ENCODE results near the gene AHNAK. TPM values are rescaled to one million over a fixed set of nuclear protein-coding genes. Genes with fewer than 3 reads are reported as not detected.

AHNAK gene
- total and polyA plus RNA-seq, 4 donors: 22.6 to 110 (median 38.1) TPM

GRCh38 chr11:62547691-62548281, 1.2 kb upstream of the AHNAK start:
- Histone ChIP-seq H3K9ac (ENCODE audit: low read depth in 1 of 2, low read length in 2 of 2) (peak overlapping the region; percentile 10 to 89), H3K36me3 (ENCODE audit: control insufficient read depth in 4 of 4, insufficient read depth in 3 of 4, low read depth in 1 of 4, low read length in 3 of 4) (no peaks in the 10 kb centered on the region), H3K27ac (ENCODE audit: low read depth in 1 of 2, low read length in 2 of 2) (peak overlapping the region; percentile 72 to 94)

More at GRCh38 chr11:62547691-62548281, 1.2 kb upstream of the AHNAK start:
- peak overlapping the region in 2 of 3 donors; percentile 69 to 91 for H3K4me3 ChIP-seq (ENCODE audit: low read depth in 1 of 3, low read length in 3 of 3)
- H3K4me1 ChIP-seq (ENCODE audit: control insufficient read depth in 4 of 4, insufficient read depth in 4 of 4, low read length in 3 of 4): peaks cover 14 to 74% (median 56%) of the 10 kb centered on the region in 4 donors
- TF ChIP-seq ZBTB33 (IDR thresholded peaks at IDR 0.05) (no peak), REST (IDR thresholded peaks at IDR 0.05) (peak; percentile 80), EGR1 (IDR thresholded peaks at IDR 0.05; ENCODE audit: low read depth in 2 of 2) (no peak), FOXA2 (IDR thresholded peaks at IDR 0.05) (peak; percentile 63), HNF4A (conservative IDR thresholded peaks at IDR 0.05) (peak; percentile 82 to 87), GABPA (IDR thresholded peaks at IDR 0.05 in 1 of 2, conservative IDR thresholded peaks at IDR 0.05 in 1 of 2) (peak in 1 of 2 donors; percentile 51), SP1 (IDR thresholded peaks at IDR 0.05) (peak; percentile 90), FOXA1 (IDR thresholded peaks at IDR 0.05) (peak; percentile 52), JUND (IDR thresholded peaks at IDR 0.05) (peak; percentile 34 to 72), HNF4G (IDR thresholded peaks at IDR 0.05) (no peak), RXRA (IDR thresholded peaks at IDR 0.05) (peak; percentile 44 to 81), YY1 (IDR thresholded peaks at IDR 0.05) (peak; percentile 69), TAF1 (conservative IDR thresholded peaks at IDR 0.05) (peak; percentile 72), RAD21 (IDR thresholded peaks at IDR 0.05) (peak; percentile 31 to 38)
- TF ChIP-seq, protein P1, sequence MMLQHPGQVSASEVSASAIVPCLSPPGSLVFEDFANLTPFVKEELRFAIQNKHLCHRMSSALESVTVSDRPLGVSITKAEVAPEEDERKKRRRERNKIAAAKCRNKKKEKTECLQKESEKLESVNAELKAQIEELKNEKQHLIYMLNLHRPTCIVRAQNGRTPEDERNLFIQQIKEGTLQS (IDR thresholded peaks at IDR 0.05): no peak
- TF ChIP-seq, protein P2, sequence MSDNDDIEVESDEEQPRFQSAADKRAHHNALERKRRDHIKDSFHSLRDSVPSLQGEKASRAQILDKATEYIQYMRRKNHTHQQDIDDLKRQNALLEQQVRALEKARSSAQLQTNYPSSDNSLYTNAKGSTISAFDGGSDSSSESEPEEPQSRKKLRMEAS (IDR thresholded peaks at IDR 0.05): peak; percentile 47
- no peaks in the 10 kb centered on the region for H3K27me3 ChIP-seq (ENCODE audit: control insufficient read depth in 4 of 4, insufficient read depth in 4 of 4, low read length in 3 of 4)
- 31% methylated on average over 8 of the region's 8 CpGs for WGBS
- DNase-seq (ENCODE audit: low spot score): peak; percentile 64
- no peaks in the 10 kb centered on the region for H3K9me3 ChIP-seq (ENCODE audit: control insufficient read depth in 4 of 4, low read length in 3 of 4)
